SH-SY5Y (cell line): Measurements from ENCODE around the gene CCDC47.

Experiments
- GATA2 ChIP-seq: IDR thresholded peaks from 2 replicates; pipeline ENCODE4 v1.6.1; 2011; ENCODE audit warnings: mild to moderate bottlenecking, low read depth, low read length
- GATA3 ChIP-seq: IDR thresholded peaks from 2 replicates; pipeline ENCODE4 v1.6.1; 2011; ENCODE audit warnings: low read depth, mild to moderate bottlenecking, low read length, moderate library complexity

DNA sequence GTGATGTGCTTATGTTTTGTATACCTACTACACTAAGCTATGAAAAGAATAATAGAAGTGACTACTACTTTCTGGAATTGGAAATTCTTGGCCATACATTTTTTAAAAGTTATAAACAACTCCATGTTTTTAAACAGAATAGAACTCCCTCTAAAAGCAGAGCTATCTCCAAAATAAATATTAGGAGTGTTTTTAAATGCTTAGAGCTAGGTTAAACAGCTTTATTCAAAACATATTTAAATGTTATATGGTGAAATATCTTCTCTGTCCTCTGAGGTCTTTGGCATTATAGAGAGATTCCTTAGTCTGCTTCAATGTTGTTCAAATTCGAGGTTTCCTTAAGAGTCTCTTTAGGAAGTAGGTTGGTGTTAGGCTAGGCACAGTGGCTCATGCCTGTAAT is 30.9 kb upstream of the CCDC47 start:
- TF ChIP-seq GATA3, result no peak
- TF ChIP-seq GATA2, result no peak
